IPS-18a (cell line): Measurements from ENCODE around the gene MICAL3.
"Not testable (repeated sequence)": the region's sequence is repeated elsewhere in the genome, so short reads cannot be mapped to it uniquely, and the experiment has no call there.

ENCODE experiments used
- H3K27ac ChIP-seq: one replicate; pipeline ENCODE4 v1.5.1; 2013; ENCODE audit warnings: low read length
- H3K27me3 ChIP-seq: one replicate; pipeline ENCODE4 v1.6.1; 2013; ENCODE audit warnings: mild to moderate bottlenecking, low read length; ENCODE audit not compliant: control insufficient read depth, insufficient read depth
- H3K36me3 ChIP-seq: one replicate; pipeline ENCODE4 v1.6.1; 2013; ENCODE audit warnings: low read depth, low read length; ENCODE audit not compliant: control insufficient read depth
- H3K4me1 ChIP-seq: one replicate; pipeline ENCODE4 v1.6.1; 2013; ENCODE audit warnings: low read depth, low read length; ENCODE audit not compliant: control insufficient read depth
- H3K4me3 ChIP-seq: one replicate; pipeline ENCODE4 v1.5.1; 2013; ENCODE audit warnings: low read length
- H3K9ac ChIP-seq: one replicate; pipeline ENCODE4 v1.6.1; 2013; ENCODE audit warnings: mild to moderate bottlenecking, low read length, moderate library complexity
- H3K9me3 ChIP-seq: one replicate; pipeline ENCODE4 v1.6.1; 2013; ENCODE audit warnings: low read depth, low read length; ENCODE audit not compliant: control insufficient read depth

MICAL3 gene

GRCh38 chr22:18024956-18025720, 777 bp upstream of the MICAL3 start:
- H3K9ac ChIP-seq: no peak overlapping the region
- H3K36me3 ChIP-seq: no peaks in the 10 kb centered on the region
- H3K27me3 ChIP-seq: peaks cover 50% of the 10 kb centered on the region
- peak overlapping the region; percentile 75 for H3K4me3 ChIP-seq
- no peaks in the 10 kb centered on the region for H3K9me3 ChIP-seq
- H3K27ac ChIP-seq: no peak overlapping the region
- peaks cover 11% of the 10 kb centered on the region for H3K4me1 ChIP-seq

GRCh38 chr22:18023509-18024275, 669 bp downstream of the MICAL3 start:
- Histone ChIP-seq H3K27ac (no peak overlapping the region), H3K4me3 (peak overlapping the region; percentile 75), H3K27me3 (peaks cover 50% of the 10 kb centered on the region)

GRCh38 chr22:18022876-18023275, 1.5 kb downstream of the MICAL3 start:
- Histone ChIP-seq H3K9ac (no peak overlapping the region), H3K36me3 (no peaks in the 10 kb centered on the region), H3K27me3 (peaks cover 50% of the 10 kb centered on the region), H3K4me3 (peak overlapping the region; percentile 75), H3K4me1 (peaks cover 11% of the 10 kb centered on the region), H3K27ac (no peak overlapping the region), H3K9me3 (no peaks in the 10 kb centered on the region)

More at GRCh38 chr22:18023509-18024275, 669 bp downstream of the MICAL3 start:
- Histone ChIP-seq H3K9ac (peak overlapping the region; percentile 1), H3K4me1 (peaks cover 11% of the 10 kb centered on the region), H3K36me3 (no peaks in the 10 kb centered on the region), H3K9me3 (no peaks in the 10 kb centered on the region)

- H3K36me3 ChIP-seq: no peaks in the 10 kb centered on the region
- H3K4me1 ChIP-seq: peaks cover 11% of the 10 kb centered on the region
- H3K27me3 ChIP-seq: peaks cover 39% of the 10 kb centered on the region
- no peak overlapping the region for H3K9ac ChIP-seq
- H3K4me3 ChIP-seq: no peak overlapping the region
- no peaks in the 10 kb centered on the region for H3K9me3 ChIP-seq
- no peak overlapping the region for H3K27ac ChIP-seq
Measured at GRCh38 chr22:18021431-18021830, 2.9 kb downstream of the MICAL3 start.

- not testable (repeated sequence) for H3K4me3 ChIP-seq, H3K36me3 ChIP-seq, H3K9me3 ChIP-seq, H3K9ac ChIP-seq, H3K27ac ChIP-seq
- H3K27me3 ChIP-seq: peaks cover 32% of the 10 kb centered on the region
- peaks cover 11% of the 10 kb centered on the region for H3K4me1 ChIP-seq
Measured at GRCh38 chr22:18020743-18021142, 3.6 kb downstream of the MICAL3 start.

- Histone ChIP-seq H3K4me3 (no peak overlapping the region), H3K36me3 (no peaks in the 10 kb centered on the region), H3K27ac (no peak overlapping the region), H3K4me1 (no peaks in the 10 kb centered on the region), H3K9me3 (no peaks in the 10 kb centered on the region), H3K27me3 (no peaks in the 10 kb centered on the region), H3K9ac (no peak overlapping the region)
Measured at GRCh38 chr22:18013947-18014346, 10.4 kb downstream of the MICAL3 start.

GRCh38 chr22:18013436-18013835, 10.9 kb downstream of the MICAL3 start:
- Histone ChIP-seq H3K27ac (no peak overlapping the region), H3K36me3 (no peaks in the 10 kb centered on the region), H3K9me3 (no peaks in the 10 kb centered on the region), H3K9ac (no peak overlapping the region), H3K4me1 (no peaks in the 10 kb centered on the region), H3K27me3 (no peaks in the 10 kb centered on the region), H3K4me3 (no peak overlapping the region)

- H3K4me3 ChIP-seq: no peak overlapping the region
- H3K9me3 ChIP-seq: no peaks in the 10 kb centered on the region
- no peaks in the 10 kb centered on the region for H3K27me3 ChIP-seq
- no peak overlapping the region for H3K9ac ChIP-seq
- no peaks in the 10 kb centered on the region for H3K36me3 ChIP-seq
- H3K4me1 ChIP-seq: no peaks in the 10 kb centered on the region
- no peak overlapping the region for H3K27ac ChIP-seq
Measured at GRCh38 chr22:18012531-18012930, 11.8 kb downstream of the MICAL3 start.

GRCh38 chr22:18010266-18010665, 14.1 kb downstream of the MICAL3 start:
- Histone ChIP-seq H3K4me1 (no peaks in the 10 kb centered on the region), H3K9me3 (no peaks in the 10 kb centered on the region), H3K27me3 (no peaks in the 10 kb centered on the region), H3K36me3 (no peaks in the 10 kb centered on the region), H3K9ac (no peak overlapping the region), H3K4me3 (no peak overlapping the region), H3K27ac (no peak overlapping the region)

- H3K9ac ChIP-seq: no peak overlapping the region
- H3K4me1 ChIP-seq: no peaks in the 10 kb centered on the region
- no peak overlapping the region for H3K27ac ChIP-seq
- H3K9me3 ChIP-seq: no peaks in the 10 kb centered on the region
- no peaks in the 10 kb centered on the region for H3K27me3 ChIP-seq
- no peaks in the 10 kb centered on the region for H3K36me3 ChIP-seq
- H3K4me3 ChIP-seq: no peak overlapping the region
Measured at GRCh38 chr22:18008136-18008535, 16.2 kb downstream of the MICAL3 start.

GRCh38 chr22:18005201-18005926, 19.0 kb downstream of the MICAL3 start:
- Histone ChIP-seq H3K4me3 (no peak overlapping the region), H3K4me1 (no peaks in the 10 kb centered on the region), H3K9ac (no peak overlapping the region), H3K9me3 (no peaks in the 10 kb centered on the region), H3K27ac (no peak overlapping the region), H3K36me3 (no peaks in the 10 kb centered on the region), H3K27me3 (no peaks in the 10 kb centered on the region)
